CD14-positive monocyte (primary cell): ENCODE data around the gene ZMYND19. TPM values are rescaled to one million over a fixed set of nuclear protein-coding genes. Genes with fewer than 3 reads are reported as not detected.

Source experiments
- DNase-seq, 3 donors: peaks; one replicate each; pipeline ENCODE4 v3.0.0-alpha.2; 2011 to 2022
- H2AFZ ChIP-seq: 2 replicates; pipeline ENCODE4 v1.6.0; 2012; ENCODE audit warnings: mild to moderate bottlenecking, low read depth, low read length, inconsistent platforms; ENCODE audit not compliant: insufficient read depth, poor library complexity, severe bottlenecking
- H3K27ac ChIP-seq, 2 donors: 1 replicate in 1 of 2; 2 replicates in 1 of 2; pipeline ENCODE4 v1.5.1; 2012 to 2013; ENCODE audit warnings: low read length in 2 of 2, control low read depth in 1 of 2, inconsistent platforms in 1 of 2, low read depth in 1 of 2, mild to moderate bottlenecking in 1 of 2
- H3K27me3 ChIP-seq, 2 donors: one replicate each; pipeline versions ENCODE4 v1.6.0 to v1.6.1; 2011 to 2013; ENCODE audit warnings: low read length in 2 of 2; ENCODE audit not compliant: control insufficient read depth in 2 of 2, insufficient read depth in 2 of 2
- H3K36me3 ChIP-seq, 2 donors: replicated peaks in 1 of 2; 1 replicate in 1 of 2; 2 replicates in 1 of 2; pipeline versions ENCODE4 v1.5.1 to v1.6.1; 2012 to 2013; ENCODE audit warnings: low read length in 2 of 2, control low read depth in 1 of 2, inconsistent platforms in 1 of 2, mild to moderate bottlenecking in 1 of 2; ENCODE audit not compliant: insufficient read depth in 2 of 2, control insufficient read depth in 1 of 2
- H3K4me1 ChIP-seq, 2 donors: 1 replicate in 1 of 2; 2 replicates in 1 of 2; pipeline versions ENCODE4 v1.5.1 to v1.6.1; 2012 to 2013; ENCODE audit warnings: low read length in 2 of 2, control low read depth in 1 of 2, inconsistent platforms in 1 of 2, mild to moderate bottlenecking in 1 of 2, moderate library complexity in 1 of 2; ENCODE audit not compliant: insufficient read depth in 2 of 2, control insufficient read depth in 1 of 2
- H3K4me2 ChIP-seq: replicated peaks from 2 replicates; pipeline ENCODE3; 2012; ENCODE audit warnings: low read length, moderate library complexity, mild to moderate bottlenecking; ENCODE audit not compliant: poor library complexity, severe bottlenecking; ENCODE audit errors: extremely low read depth
- H3K4me3 ChIP-seq, 3 experiments: fragments of 200-600 bp in 1 of 3; sonication (generic) in 1 of 3; replicated peaks in 1 of 3; 1 replicate in 2 of 3; 2 replicates in 1 of 3; pipeline ENCODE4 v1.5.1; 2011 to 2013; ENCODE audit warnings: low read length in 3 of 3, mild to moderate bottlenecking in 3 of 3, control low read depth in 2 of 3, low read depth in 2 of 3, inconsistent platforms in 1 of 3, moderate library complexity in 1 of 3
- H3K79me2 ChIP-seq: 2 replicates; pipeline ENCODE4 v1.6.0; 2012; ENCODE audit warnings: mild to moderate bottlenecking, control low read depth, inconsistent platforms, low read length, moderate library complexity; ENCODE audit not compliant: insufficient read depth
- H3K9ac ChIP-seq: 2 replicates; pipeline ENCODE4 v1.6.0; 2017; ENCODE audit warnings: low read length, mild to moderate bottlenecking; ENCODE audit not compliant: insufficient read depth, poor library complexity, severe bottlenecking
- H3K9me3 ChIP-seq, 2 donors: replicated peaks in 1 of 2; 1 replicate in 1 of 2; 2 replicates in 1 of 2; pipeline versions ENCODE4 v1.5.1 to v1.6.1; 2012 to 2013; ENCODE audit warnings: low read length in 2 of 2, control low read depth in 1 of 2; ENCODE audit not compliant: control insufficient read depth in 1 of 2, insufficient read depth in 1 of 2
- H4K20me1 ChIP-seq: 2 replicates; pipeline ENCODE4 v1.6.0; 2012; ENCODE audit warnings: mild to moderate bottlenecking, low read length, control low read depth, moderate library complexity; ENCODE audit not compliant: insufficient read depth
- H3K27ac Mint-ChIP-seq, 7 donors: one replicate each; pipeline ENCODE4 v1.8.0; 2020; ENCODE audit warnings: mild to moderate bottlenecking in 7 of 7, mixed read lengths in 7 of 7, moderate library complexity in 6 of 7, inconsistent platforms in 2 of 7
- H3K27me3 Mint-ChIP-seq, 3 donors: one replicate each; pipeline ENCODE4 v1.8.0; 2021 to 2022; ENCODE audit warnings: low read depth in 3 of 3, mild to moderate bottlenecking in 3 of 3, mixed read lengths in 3 of 3, moderate library complexity in 3 of 3, inconsistent platforms in 1 of 3
- H3K36me3 Mint-ChIP-seq, 2 donors: one replicate each; pipeline ENCODE4 v1.8.0; 2020; ENCODE audit warnings: mixed read lengths in 2 of 2, inconsistent platforms in 1 of 2, mild to moderate bottlenecking in 1 of 2
- H3K4me1 Mint-ChIP-seq: one replicate; pipeline ENCODE4 v1.8.0; 2020; ENCODE audit warnings: mild to moderate bottlenecking, mixed read lengths
- H3K4me3 Mint-ChIP-seq, 2 donors: one replicate each; pipeline ENCODE4 v1.8.0; 2020; ENCODE audit warnings: mild to moderate bottlenecking in 2 of 2, mixed read lengths in 2 of 2, moderate library complexity in 1 of 2
- H3K9me3 Mint-ChIP-seq, 7 donors: one replicate each; pipeline ENCODE4 v1.8.0; 2020 to 2022; ENCODE audit warnings: mixed read lengths in 7 of 7, mild to moderate bottlenecking in 6 of 7, moderate library complexity in 6 of 7, inconsistent platforms in 2 of 7
- WGBS: methylation state at CpG from one replicate; pipeline ENCODE4 v1.1.5; 2013; ENCODE audit warnings: missing lambda C conversion rate; ENCODE audit not compliant: insufficient coverage; 5-methylcytosine and 5-hydroxymethylcytosine counted together
- intact Hi-C, 2 donors: fragments of 100-400 bp; cut with micrococcal nuclease; formaldehyde crosslinking; loops; one replicate each; pipeline versions ENCODE4 v1.15.0 to v1.15.1; 2023
- polyA plus RNA-seq, 3 donors: library from polyadenylated mRNA; depleted of rRNA in 1 of 3; unstranded in 2 of 3; stranded (reverse) in 1 of 3; fragments of 300-500 nt in 2 of 3; fragments of >200 nt in 1 of 3; fragmentation: Illumina TruSeq in 2 of 3; gene quantifications; 1 replicate in 2 of 3; 2 replicates in 1 of 3; pipeline ENCODE4 v1.2.3, GENCODE V29; 2012 to 2021
- TF ChIP-seq, protein P1 (sequence below): fragments of 200-600 bp; IDR thresholded peaks from one replicate; pipeline ENCODE4 v1.8.0; 2022; ENCODE audit warnings: antibody characterized with exemption, mild to moderate bottlenecking

ZMYND19 gene
- polyA plus RNA-seq, 3 donors = 1.9 to 12.4 (median 4.5) TPM

DNA sequence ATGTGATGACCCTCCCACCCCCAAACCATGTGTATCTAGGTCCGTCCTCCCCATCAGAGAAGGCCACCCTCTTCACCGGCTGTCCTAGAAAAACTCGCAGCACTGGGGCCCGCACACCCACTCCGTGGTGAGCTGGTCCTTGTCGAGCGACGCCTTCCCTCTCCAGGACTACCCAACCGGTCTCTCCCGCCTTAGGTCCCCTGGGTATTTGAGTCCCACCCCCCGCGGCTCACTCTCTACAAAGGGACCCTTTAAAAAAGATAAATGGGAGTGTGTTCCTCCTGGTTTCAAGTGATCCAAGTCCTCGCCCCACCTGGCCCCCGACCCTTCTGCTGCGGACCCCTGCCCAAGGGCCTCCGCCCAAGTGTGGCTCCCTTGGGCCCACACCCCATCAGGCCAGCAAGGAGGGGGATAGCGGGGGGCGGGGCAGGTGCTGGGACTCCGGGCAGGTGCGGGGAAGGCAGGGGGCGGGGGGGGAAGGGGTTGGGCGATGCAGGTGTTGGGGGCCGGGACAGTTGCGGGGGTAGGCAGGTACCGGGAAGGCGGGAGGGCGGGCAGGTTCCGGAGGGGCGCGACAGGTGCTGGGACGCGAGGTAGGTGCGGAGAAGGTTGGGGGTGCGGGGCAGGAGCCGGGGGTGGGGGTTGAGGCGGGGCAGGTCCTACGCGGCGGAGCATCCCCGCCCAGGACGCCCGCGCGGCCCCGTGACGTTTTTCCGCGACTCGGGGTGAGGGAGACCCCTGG, 14.2 kb upstream of the ZMYND19 start:
- Mint-ChIP-seq H3K9me3 (no peaks in the 10 kb centered on the region), H3K36me3 (peaks cover 0 to 2% of the 10 kb centered on the region in 2 donors), H3K4me3 (peak overlapping the region; percentile 57 to 60), H3K4me1 (peaks cover 62% of the 10 kb centered on the region), H3K27ac (peak overlapping the region in 4 of 7 donors; percentile 15 to 91 (median 68)), H3K27me3 (peaks cover 0 to 13% (median 6%) of the 10 kb centered on the region in 3 donors)
- Histone ChIP-seq H4K20me1 (peaks cover 37% of the 10 kb centered on the region), H3K9me3 (no peaks in the 10 kb centered on the region), H3K4me2 (peak overlapping the region; percentile 60), H3K9ac (no peak overlapping the region), H3K36me3 (no peaks in the 10 kb centered on the region), H3K4me1 (peaks cover 54 to 56% of the 10 kb centered on the region in 2 donors), H3K27ac (no peak overlapping the region), H3K27me3 (no peaks in the 10 kb centered on the region), H3K4me3 (peak overlapping the region in 2 of 3 experiments; percentile 18 to 50), H2AFZ (no peak overlapping the region), H3K79me2 (peaks cover 35% of the 10 kb centered on the region)
- TF ChIP-seq, protein P1, sequence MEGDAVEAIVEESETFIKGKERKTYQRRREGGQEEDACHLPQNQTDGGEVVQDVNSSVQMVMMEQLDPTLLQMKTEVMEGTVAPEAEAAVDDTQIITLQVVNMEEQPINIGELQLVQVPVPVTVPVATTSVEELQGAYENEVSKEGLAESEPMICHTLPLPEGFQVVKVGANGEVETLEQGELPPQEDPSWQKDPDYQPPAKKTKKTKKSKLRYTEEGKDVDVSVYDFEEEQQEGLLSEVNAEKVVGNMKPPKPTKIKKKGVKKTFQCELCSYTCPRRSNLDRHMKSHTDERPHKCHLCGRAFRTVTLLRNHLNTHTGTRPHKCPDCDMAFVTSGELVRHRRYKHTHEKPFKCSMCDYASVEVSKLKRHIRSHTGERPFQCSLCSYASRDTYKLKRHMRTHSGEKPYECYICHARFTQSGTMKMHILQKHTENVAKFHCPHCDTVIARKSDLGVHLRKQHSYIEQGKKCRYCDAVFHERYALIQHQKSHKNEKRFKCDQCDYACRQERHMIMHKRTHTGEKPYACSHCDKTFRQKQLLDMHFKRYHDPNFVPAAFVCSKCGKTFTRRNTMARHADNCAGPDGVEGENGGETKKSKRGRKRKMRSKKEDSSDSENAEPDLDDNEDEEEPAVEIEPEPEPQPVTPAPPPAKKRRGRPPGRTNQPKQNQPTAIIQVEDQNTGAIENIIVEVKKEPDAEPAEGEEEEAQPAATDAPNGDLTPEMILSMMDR = no peak
- intact Hi-C loops = loop anchor here (2.0 to 10.0 kb wide), 3 partner anchors 14 to 140 kb away; partner anchors contain the start of genes MRPL41 (in 1 of the 2), PNPLA7 (in 1 of the 2) and ZMYND19 (in 1 of the 2)
- 33% methylated on average over 17 of the region's 49 CpGs for WGBS
- no peak for DNase-seq

GRCh38 chr9:137603879-137604278, 13.6 kb upstream of the ZMYND19 start:
- no peaks in the 10 kb centered on the region for H3K9me3 ChIP-seq
- H3K4me2 ChIP-seq = no peak overlapping the region
- intact Hi-C loops = loop anchor here (2.0 to 10.0 kb wide), 3 partner anchors 13 to 139 kb away; partner anchors contain the start of genes MRPL41 (in 1 of the 2), PNPLA7 (in 1 of the 2) and ZMYND19 (in 1 of the 2)
- no peaks in the 10 kb centered on the region for H3K36me3 ChIP-seq
- H4K20me1 ChIP-seq = peaks cover 30% of the 10 kb centered on the region
- peak overlapping the region in 1 of 7 donors; percentile 48 for H3K27ac Mint-ChIP-seq
- H3K4me3 ChIP-seq = peak overlapping the region in 1 of 3 experiments; percentile 50
- peaks cover 29% of the 10 kb centered on the region for H3K79me2 ChIP-seq
- WGBS = 96% methylated on average over 8 of the region's 13 CpGs
- TF ChIP-seq, protein P1 = no peak
- H3K27me3 Mint-ChIP-seq = peaks cover 0 to 13% (median 6%) of the 10 kb centered on the region in 3 donors
- no peak overlapping the region for H2AFZ ChIP-seq
- H3K4me3 Mint-ChIP-seq = peak overlapping the region in 1 of 2 donors; percentile 60
- no peak overlapping the region for H3K27ac ChIP-seq
- DNase-seq = no peak
- no peaks in the 10 kb centered on the region for H3K36me3 Mint-ChIP-seq
- H3K4me1 ChIP-seq = peaks cover 47 to 50% of the 10 kb centered on the region in 2 donors
- H3K9me3 Mint-ChIP-seq = no peaks in the 10 kb centered on the region
- no peaks in the 10 kb centered on the region for H3K27me3 ChIP-seq
- peaks cover 58% of the 10 kb centered on the region for H3K4me1 Mint-ChIP-seq
- H3K9ac ChIP-seq = no peak overlapping the region
